GM23248 (cell line): ENCODE results near the gene COBLL1. TPM values are rescaled to one million over a fixed set of nuclear protein-coding genes. Genes with fewer than 3 reads are reported as not detected.

Experiments used
- DNase-seq: peaks from one replicate; pipeline ENCODE4 v3.0.0-alpha.2; 2015
- H2AFZ ChIP-seq: fragments of 200-600 bp; sonication (generic); 2 replicates; pipeline ENCODE4 v1.6.1; 2016; ENCODE audit warnings: antibody characterized with exemption
- H3F3A ChIP-seq: fragments of 200-600 bp; sonication (generic); 2 replicates; pipeline ENCODE4 v1.6.1; 2016; ENCODE audit warnings: mild to moderate bottlenecking, antibody characterized with exemption, mixed run types; ENCODE audit not compliant: insufficient read depth
- H3K27ac ChIP-seq: fragments of 200-600 bp; sonication (generic); 2 replicates; pipeline ENCODE4 v1.5.1; 2016; ENCODE audit warnings: mild to moderate bottlenecking
- H3K27me3 ChIP-seq: fragments of 200-600 bp; sonication (generic); replicated peaks from 2 replicates; pipeline ENCODE4 v1.6.1; 2016; ENCODE audit warnings: mild to moderate bottlenecking; ENCODE audit not compliant: insufficient read depth
- H3K36me3 ChIP-seq: fragments of 200-600 bp; sonication (generic); 2 replicates; pipeline ENCODE4 v1.6.1; 2016; ENCODE audit warnings: low read depth, mild to moderate bottlenecking
- H3K4me1 ChIP-seq: fragments of 200-600 bp; sonication (generic); 2 replicates; pipeline ENCODE4 v1.6.1; 2016; ENCODE audit warnings: mild to moderate bottlenecking; ENCODE audit not compliant: insufficient read depth
- H3K4me2 ChIP-seq: fragments of 200-600 bp; sonication (generic); one replicate; pipeline ENCODE4 v1.6.1; 2016; ENCODE audit warnings: mild to moderate bottlenecking; ENCODE audit not compliant: unreplicated experiment
- H3K4me3 ChIP-seq: fragments of 200-600 bp; sonication (generic); 2 replicates; pipeline ENCODE4 v1.5.1; 2016; ENCODE audit warnings: mild to moderate bottlenecking
- H3K79me2 ChIP-seq: fragments of 200-600 bp; sonication (generic); 2 replicates; pipeline ENCODE4 v1.6.1; 2016; ENCODE audit warnings: mild to moderate bottlenecking; ENCODE audit not compliant: insufficient read depth
- H3K9ac ChIP-seq: fragments of 200-600 bp; sonication (generic); 2 replicates; pipeline ENCODE4 v1.6.1; 2016; ENCODE audit warnings: mild to moderate bottlenecking
- H3K9me2 ChIP-seq: fragments of 200-600 bp; sonication (generic); 2 replicates; pipeline ENCODE4 v1.6.1; 2016; ENCODE audit warnings: mixed run types, mild to moderate bottlenecking, moderate library complexity; ENCODE audit not compliant: insufficient read depth
- H3K9me3 ChIP-seq: fragments of 200-600 bp; sonication (generic); one replicate; pipeline ENCODE4 v1.6.1; 2017; ENCODE audit warnings: low read depth
- H4K20me1 ChIP-seq: fragments of 200-600 bp; sonication (generic); 2 replicates; pipeline ENCODE4 v1.6.0; 2016; ENCODE audit not compliant: insufficient read depth
- EZH2 ChIP-seq: fragments of 200-600 bp; sonication (generic); IDR thresholded peaks from 2 replicates; pipeline ENCODE4 v1.6.1; 2018; ENCODE audit warnings: antibody characterized with exemption, mild to moderate bottlenecking; ENCODE audit not compliant: insufficient read depth, poor library complexity, severe bottlenecking
- EZH2phosphoT487 ChIP-seq: fragments of 200-600 bp; sonication (generic); IDR thresholded peaks from 2 replicates; pipeline ENCODE4 v1.6.1; 2018; ENCODE audit warnings: antibody characterized with exemption, moderate library complexity, mild to moderate bottlenecking, low read depth; ENCODE audit not compliant: insufficient read depth
- WGBS, 2 experiments: methylation state at CpG; one replicate each; pipeline ENCODE4 v1.1.6; 2015 to 2017; ENCODE audit warnings: low lambda C conversion rate in 2 of 2, low coverage in 1 of 2; ENCODE audit errors: missing lambda C conversion rate in 2 of 2; 5-methylcytosine and 5-hydroxymethylcytosine counted together
- in situ Hi-C: fragments of 300-500 bp; cut with MboI; formaldehyde crosslinking; loops from 2 replicates; pipeline ENCODE4 v1.15.0; 2020
- polyA plus RNA-seq: library from polyadenylated mRNA; unstranded; fragments of >200 nt; fragmentation: Nextera tagmentation; extraction: Ambion mirVana; gene quantifications from 2 replicates; pipeline ENCODE4 v1.2.1, GENCODE V29; 2016
- total RNA-seq: library from RNA; depleted of rRNA; stranded (reverse); fragments of >200 nt; shearing (Covaris generic); gene quantifications from 2 replicates; pipeline ENCODE4 v1.2.3, GENCODE V29; 2014

The COBLL1 gene
- total and polyA plus RNA-seq, 2 experiments from 2014 or later: 1.8 to 2.2 TPM

DNA sequence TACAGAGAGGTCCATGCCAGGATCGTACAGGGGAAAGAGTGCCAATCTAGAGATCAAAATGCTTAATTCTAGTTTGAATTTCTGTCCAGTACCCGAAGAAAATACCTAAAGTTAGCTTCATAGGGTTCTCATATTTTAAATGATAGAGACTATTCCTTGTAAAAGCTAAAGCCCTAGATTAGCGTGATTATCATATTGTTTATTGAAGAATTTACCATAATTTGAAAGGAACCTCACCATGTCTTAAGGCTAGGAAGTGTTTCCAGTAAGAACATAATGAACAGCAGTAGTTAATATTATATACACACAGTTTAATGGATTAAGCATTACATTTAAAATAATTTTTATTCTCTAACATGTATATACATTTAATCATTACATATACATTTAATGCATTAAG lies 68.5 kb downstream of the COBLL1 start:
- Histone ChIP-seq H3K4me2 (no peak overlapping the region), H4K20me1 (no peaks in the 10 kb centered on the region), H3K9me3 (no peaks in the 10 kb centered on the region), H3K27ac (no peak overlapping the region), H3K79me2 (no peaks in the 10 kb centered on the region), H3K4me3 (no peak overlapping the region), H3F3A (no peaks in the 10 kb centered on the region), H3K27me3 (no peaks in the 10 kb centered on the region), H2AFZ (no peak overlapping the region), H3K9ac (no peak overlapping the region), H3K9me2 (no peaks in the 10 kb centered on the region), H3K36me3 (no peaks in the 10 kb centered on the region), H3K4me1 (no peaks in the 10 kb centered on the region)
- in situ Hi-C loops: no loop called here
- WGBS, 2 experiments: 95 to 97% methylated on average over 3 of the region's 3 CpGs
- no peak for DNase-seq
- TF ChIP-seq EZH2phosphoT487 (no peak), EZH2 (no peak)

- H3K9me2 ChIP-seq: no peaks in the 10 kb centered on the region
- no peaks in the 10 kb centered on the region for H3F3A ChIP-seq
- no peak for DNase-seq
- no peaks in the 10 kb centered on the region for H3K36me3 ChIP-seq
- H3K9ac ChIP-seq: no peak overlapping the region
- in situ Hi-C loops: no loop called here
- TF ChIP-seq EZH2: no peak
- no peak for TF ChIP-seq EZH2phosphoT487
- no peaks in the 10 kb centered on the region for H3K79me2 ChIP-seq
- 96% methylated on average over 2 of the region's 2 CpGs for WGBS, 2 experiments
- no peak overlapping the region for H3K4me3 ChIP-seq
- H3K9me3 ChIP-seq: no peaks in the 10 kb centered on the region
- no peak overlapping the region for H3K27ac ChIP-seq
- no peak overlapping the region for H3K4me2 ChIP-seq
- H2AFZ ChIP-seq: no peak overlapping the region
- no peaks in the 10 kb centered on the region for H3K27me3 ChIP-seq
- H3K4me1 ChIP-seq: no peaks in the 10 kb centered on the region
- no peaks in the 10 kb centered on the region for H4K20me1 ChIP-seq
Measured at GRCh38 chr2:164771897-164772296, 69.7 kb downstream of the COBLL1 start.

- no peak for DNase-seq
- H3K79me2 ChIP-seq: no peaks in the 10 kb centered on the region
- H3K9ac ChIP-seq: no peak overlapping the region
- no peak overlapping the region for H3K4me2 ChIP-seq
- H3K4me1 ChIP-seq: no peaks in the 10 kb centered on the region
- no peak for TF ChIP-seq EZH2phosphoT487
- TF ChIP-seq EZH2: no peak
- WGBS, 2 experiments: 91 to 96% methylated on average over 4 of the region's 4 CpGs
- no peaks in the 10 kb centered on the region for H4K20me1 ChIP-seq
- in situ Hi-C loops: no loop called here
- H3K36me3 ChIP-seq: no peaks in the 10 kb centered on the region
- no peaks in the 10 kb centered on the region for H3F3A ChIP-seq
- no peak overlapping the region for H2AFZ ChIP-seq
- H3K4me3 ChIP-seq: no peak overlapping the region
- H3K27me3 ChIP-seq: no peaks in the 10 kb centered on the region
- H3K9me2 ChIP-seq: no peaks in the 10 kb centered on the region; the same call in 1 of the 2 replicates
- H3K27ac ChIP-seq: no peak overlapping the region
- H3K9me3 ChIP-seq: no peaks in the 10 kb centered on the region
Measured at GRCh38 chr2:164770421-164770916, 71.2 kb downstream of the COBLL1 start.

- H3K4me3 ChIP-seq: no peak overlapping the region
- no peaks in the 10 kb centered on the region for H3K4me1 ChIP-seq
- H3K9me2 ChIP-seq: no peaks in the 10 kb centered on the region; the same call in 1 of the 2 replicates
- H3K27ac ChIP-seq: no peak overlapping the region
- H4K20me1 ChIP-seq: no peaks in the 10 kb centered on the region
- 89 to 91% methylated on average over 3 of the region's 3 CpGs for WGBS, 2 experiments
- no peaks in the 10 kb centered on the region for H3K9me3 ChIP-seq
- in situ Hi-C loops: no loop called here
- H3K27me3 ChIP-seq: no peaks in the 10 kb centered on the region
- TF ChIP-seq EZH2phosphoT487: no peak
- no peak for TF ChIP-seq EZH2
- H3F3A ChIP-seq: no peaks in the 10 kb centered on the region
- H3K9ac ChIP-seq: no peak overlapping the region
- no peaks in the 10 kb centered on the region for H3K36me3 ChIP-seq
- DNase-seq: no peak
- no peaks in the 10 kb centered on the region for H3K79me2 ChIP-seq
- no peak overlapping the region for H2AFZ ChIP-seq
- no peak overlapping the region for H3K4me2 ChIP-seq
Measured at GRCh38 chr2:164766954-164767320, 74.7 kb downstream of the COBLL1 start.
